Measurements from ENCODE around the gene NMU.
A peak's percentile ranks its signal among the peaks of the same experiment; 100 is the strongest.
"Not testable (repeated sequence)": the region's sequence is repeated elsewhere in the genome, so short reads cannot be mapped to it uniquely, and the experiment has no call there.

NMU gene

GRCh38 chr4:55654131-55654530 is 18.0 kb upstream of the NMU start:
- no peak overlapping the region for H3K27ac Mint-ChIP-seq
- DNase-seq, result no peak
- H3K9me3 Mint-ChIP-seq, result no peaks in the 10 kb centered on the region
- H3K4me1 Mint-ChIP-seq (ENCODE audit: low read depth), result no peaks in the 10 kb centered on the region
- no peaks in the 10 kb centered on the region for H3K36me3 Mint-ChIP-seq (ENCODE audit: low read depth)
- H3K4me3 Mint-ChIP-seq, result no peak overlapping the region
- H3K27me3 Mint-ChIP-seq, result peaks cover 26% of the 10 kb centered on the region

- Mint-ChIP-seq H3K9me3 (no peaks in the 10 kb centered on the region), H3K4me1 (ENCODE audit: low read depth) (no peaks in the 10 kb centered on the region), H3K4me3 (no peak overlapping the region), H3K36me3 (ENCODE audit: low read depth) (no peaks in the 10 kb centered on the region), H3K27me3 (peaks cover 42% of the 10 kb centered on the region), H3K27ac (no peak overlapping the region)
- DNase-seq, result no peak
Measured at GRCh38 chr4:55650483-55650882, 14.4 kb upstream of the NMU start.

GRCh38 chr4:55637272-55637820 is 1.2 kb upstream of the NMU start:
- Mint-ChIP-seq H3K27me3 (peaks cover 66% of the 10 kb centered on the region), H3K9me3 (no peaks in the 10 kb centered on the region), H3K4me3 (no peak overlapping the region), H3K27ac (no peak overlapping the region), H3K4me1 (ENCODE audit: low read depth) (peaks cover 14% of the 10 kb centered on the region), H3K36me3 (ENCODE audit: low read depth) (no peaks in the 10 kb centered on the region)
- no peak for DNase-seq

GRCh38 chr4:55636656-55636999 is 530 bp upstream of the NMU start:
- Mint-ChIP-seq H3K36me3 (ENCODE audit: low read depth) (no peaks in the 10 kb centered on the region), H3K27me3 (peaks cover 72% of the 10 kb centered on the region), H3K27ac (no peak overlapping the region), H3K9me3 (no peaks in the 10 kb centered on the region), H3K4me3 (peak overlapping the region; percentile 60), H3K4me1 (ENCODE audit: low read depth) (peaks cover 14% of the 10 kb centered on the region)
- DNase-seq, result no peak

GRCh38 chr4:55635282-55635681 is 816 bp downstream of the NMU start:
- Mint-ChIP-seq H3K36me3 (ENCODE audit: low read depth) (no peaks in the 10 kb centered on the region), H3K27me3 (peaks cover 82% of the 10 kb centered on the region), H3K4me1 (ENCODE audit: low read depth) (peaks cover 14% of the 10 kb centered on the region), H3K4me3 (peak overlapping the region; percentile 70), H3K27ac (no peak overlapping the region), H3K9me3 (no peaks in the 10 kb centered on the region)
- DNase-seq, result no peak

- no peaks in the 10 kb centered on the region for H3K36me3 Mint-ChIP-seq (ENCODE audit: low read depth)
- H3K4me3 Mint-ChIP-seq, result no peak overlapping the region
- H3K4me1 Mint-ChIP-seq (ENCODE audit: low read depth), result peaks cover 14% of the 10 kb centered on the region
- peaks cover 80% of the 10 kb centered on the region for H3K27me3 Mint-ChIP-seq
- DNase-seq, result no peak
- H3K27ac Mint-ChIP-seq, result no peak overlapping the region
- H3K9me3 Mint-ChIP-seq, result no peaks in the 10 kb centered on the region
Measured at GRCh38 chr4:55634417-55635128, 1.5 kb downstream of the NMU start.

GRCh38 chr4:55633903-55634302 is 2.2 kb downstream of the NMU start:
- no peak overlapping the region for H3K27ac Mint-ChIP-seq
- peaks cover 75% of the 10 kb centered on the region for H3K27me3 Mint-ChIP-seq
- H3K4me3 Mint-ChIP-seq, result no peak overlapping the region
- DNase-seq, result no peak
- no peaks in the 10 kb centered on the region for H3K36me3 Mint-ChIP-seq (ENCODE audit: low read depth)
- H3K9me3 Mint-ChIP-seq, result no peaks in the 10 kb centered on the region
- H3K4me1 Mint-ChIP-seq (ENCODE audit: low read depth), result peaks cover 14% of the 10 kb centered on the region

- Mint-ChIP-seq H3K27me3 (peaks cover 9% of the 10 kb centered on the region), H3K4me1 (ENCODE audit: low read depth) (no peaks in the 10 kb centered on the region), H3K36me3 (ENCODE audit: low read depth) (no peaks in the 10 kb centered on the region), H3K27ac (no peak overlapping the region), H3K9me3 (no peaks in the 10 kb centered on the region), H3K4me3 (no peak overlapping the region)
- no peak for DNase-seq
Measured at GRCh38 chr4:55625835-55626234, 10.3 kb downstream of the NMU start.

GRCh38 chr4:55624063-55624462 is 12.0 kb downstream of the NMU start:
- not testable (repeated sequence) for H3K36me3 Mint-ChIP-seq (ENCODE audit: low read depth); H3K27me3 Mint-ChIP-seq; H3K4me3 Mint-ChIP-seq; DNase-seq; H3K27ac Mint-ChIP-seq; H3K9me3 Mint-ChIP-seq; H3K4me1 Mint-ChIP-seq (ENCODE audit: low read depth)

GRCh38 chr4:55618546-55619143 is 17.5 kb downstream of the NMU start:
- no peak overlapping the region for H3K27ac Mint-ChIP-seq

GRCh38 chr4:55617587-55618197 is 18.4 kb downstream of the NMU start:
- Mint-ChIP-seq H3K36me3 (ENCODE audit: low read depth) (no peaks in the 10 kb centered on the region), H3K27ac (no peak overlapping the region), H3K27me3 (peaks cover 12% of the 10 kb centered on the region)

More at GRCh38 chr4:55618546-55619143, 17.5 kb downstream of the NMU start:
- Mint-ChIP-seq H3K27me3 (peaks cover 12% of the 10 kb centered on the region), H3K9me3 (no peaks in the 10 kb centered on the region), H3K4me1 (ENCODE audit: low read depth) (peaks cover 3% of the 10 kb centered on the region), H3K36me3 (ENCODE audit: low read depth) (no peaks in the 10 kb centered on the region), H3K4me3 (no peak overlapping the region)
- DNase-seq, result no peak

GRCh38 chr4:55615008-55615407 is 21.1 kb downstream of the NMU start:
- Mint-ChIP-seq H3K4me1 (ENCODE audit: low read depth) (peaks cover 3% of the 10 kb centered on the region), H3K9me3 (no peaks in the 10 kb centered on the region), H3K27ac (no peak overlapping the region), H3K4me3 (no peak overlapping the region), H3K27me3 (peaks cover 12% of the 10 kb centered on the region), H3K36me3 (ENCODE audit: low read depth) (no peaks in the 10 kb centered on the region)
- no peak for DNase-seq

More at GRCh38 chr4:55617587-55618197, 18.4 kb downstream of the NMU start:
- DNase-seq, result no peak
- no peaks in the 10 kb centered on the region for H3K9me3 Mint-ChIP-seq
- peaks cover 3% of the 10 kb centered on the region for H3K4me1 Mint-ChIP-seq (ENCODE audit: low read depth)
- no peak overlapping the region for H3K4me3 Mint-ChIP-seq

- Mint-ChIP-seq H3K27me3 (peaks cover 12% of the 10 kb centered on the region), H3K9me3 (no peaks in the 10 kb centered on the region), H3K27ac (no peak overlapping the region), H3K4me1 (ENCODE audit: low read depth) (peaks cover 8% of the 10 kb centered on the region), H3K4me3 (no peak overlapping the region), H3K36me3 (ENCODE audit: low read depth) (no peaks in the 10 kb centered on the region)
- no peak for DNase-seq
Measured at GRCh38 chr4:55613621-55614020, 22.5 kb downstream of the NMU start.

- Mint-ChIP-seq H3K27ac (no peak overlapping the region), H3K9me3 (no peaks in the 10 kb centered on the region), H3K4me3 (no peak overlapping the region), H3K36me3 (ENCODE audit: low read depth) (no peaks in the 10 kb centered on the region), H3K27me3 (peaks cover 5% of the 10 kb centered on the region), H3K4me1 (ENCODE audit: low read depth) (peaks cover 5% of the 10 kb centered on the region)
- DNase-seq, result no peak
Measured at GRCh38 chr4:55612341-55612740, 23.8 kb downstream of the NMU start.

Measured in activated T-cell treated with anti-CD3 and anti-CD28 coated beads, Interleukin-2, amount 50 U/mL, for 24 hours (primary cell).